ENCODE data around the gene ATG14.

GRCh38 chr14:55427439-55427838, 15.8 kb upstream of the ATG14 start:
- TF ChIP-seq CSRNP3 (CRISPR knock-in tag; IDR thresholded peaks at IDR 0.05) = no peak
- TF ChIP-seq ARNTL (CRISPR knock-in tag; IDR thresholded peaks at IDR 0.05; ENCODE audit: borderline replicate concordance, low read depth) = no peak
- no peak for TF ChIP-seq CREB5 (CRISPR knock-in tag; IDR thresholded peaks at IDR 0.05; ENCODE audit: low read depth)
- TF ChIP-seq ZC3H10 (CRISPR knock-in tag; IDR thresholded peaks at IDR 0.05) = no peak
- no peak for TF ChIP-seq OSR1 (CRISPR knock-in tag; IDR thresholded peaks at IDR 0.05)
- TF ChIP-seq BACH2 (CRISPR knock-in tag; IDR thresholded peaks at IDR 0.05; ENCODE audit: borderline replicate concordance) = no peak
- TF ChIP-seq TSHZ2 (CRISPR knock-in tag; IDR thresholded peaks at IDR 0.05) = no peak
- TF ChIP-seq POU6F1 (CRISPR knock-in tag; IDR thresholded peaks at IDR 0.05; ENCODE audit: borderline replicate concordance, low read depth) = no peak
- TF ChIP-seq ESRRG (CRISPR knock-in tag; IDR thresholded peaks at IDR 0.05) = no peak
- no peak for TF ChIP-seq ZNF70 (CRISPR knock-in tag; IDR thresholded peaks at IDR 0.05)
- TF ChIP-seq RARB (CRISPR knock-in tag; IDR thresholded peaks at IDR 0.05) = no peak

Measured in SK-N-SH treated with all-trans-retinoic acid at 6 μM for 48 hours (cell line).